Panc1 (cell line): ENCODE measurements around the gene THPO.

ENCODE experiments used
- POLR2AphosphoS5 ChIP-seq: IDR thresholded peaks from 2 replicates; pipeline ENCODE4 v1.6.1; 2012; ENCODE audit warnings: mild to moderate bottlenecking, low read depth, low read length, moderate library complexity
- TCF7L2 ChIP-seq: IDR thresholded peaks from 2 replicates; pipeline ENCODE4 v1.6.1; 2011; ENCODE audit warnings: mild to moderate bottlenecking, low read depth, low read length, inconsistent platforms
- TF ChIP-seq, protein P1 (sequence below): fragments of 450-650 bp; IDR thresholded peaks from 2 replicates; pipeline ENCODE4 v1.5.1; 2017; ENCODE audit warnings: mild to moderate bottlenecking
- TF ChIP-seq, protein P2 (sequence below), 2 experiments: IDR thresholded peaks; 2 replicates each; pipeline ENCODE4 v1.6.1; 2011 to 2012; ENCODE audit warnings: low read depth in 2 of 2, control low read depth in 1 of 2, low read length in 1 of 2, mild to moderate bottlenecking in 1 of 2, moderate library complexity in 1 of 2; ENCODE audit not compliant: insufficient read depth in 1 of 2

DNA sequence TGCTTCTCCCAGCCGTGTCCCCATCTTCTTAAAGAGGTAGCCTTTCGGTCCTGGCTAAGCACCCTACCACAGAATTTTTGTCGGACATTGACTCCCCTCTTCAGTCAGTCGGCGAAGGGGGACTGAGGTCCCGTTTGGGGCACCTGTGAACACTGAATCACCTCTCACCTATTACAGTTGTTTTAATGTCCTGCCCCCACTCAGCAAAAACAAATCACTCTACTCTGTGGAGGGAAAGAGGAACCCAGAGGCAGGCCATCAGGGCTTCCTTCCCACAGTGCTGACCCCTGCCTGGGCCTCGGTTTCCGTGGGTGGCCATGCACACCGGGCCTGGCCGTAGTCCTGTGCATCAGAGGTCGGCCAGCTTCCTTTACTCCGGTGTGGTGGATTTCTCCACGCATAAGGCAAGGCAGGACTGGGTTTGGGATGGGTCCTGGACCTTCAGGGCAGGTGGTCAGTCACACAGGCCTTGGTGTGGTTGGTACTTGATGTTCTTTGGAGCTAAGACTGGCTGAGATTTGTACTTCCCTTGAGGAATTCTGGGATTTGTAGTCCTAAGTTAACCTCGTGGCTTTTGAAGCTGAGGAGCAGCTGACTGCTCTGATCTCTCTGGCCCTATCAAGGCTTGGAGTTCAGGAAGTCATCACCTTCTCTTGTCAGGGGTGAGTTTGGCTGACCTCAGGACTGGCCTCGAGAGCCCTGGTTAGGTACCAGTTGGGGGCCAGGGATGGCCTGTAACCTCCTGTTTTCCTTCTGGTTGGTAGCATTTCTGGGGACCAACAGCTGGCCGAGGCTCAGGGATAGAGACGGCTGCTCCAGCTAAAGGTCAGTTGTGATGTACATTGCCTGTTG, 41.2 kb downstream of the THPO start:
- TF ChIP-seq, protein P1, sequence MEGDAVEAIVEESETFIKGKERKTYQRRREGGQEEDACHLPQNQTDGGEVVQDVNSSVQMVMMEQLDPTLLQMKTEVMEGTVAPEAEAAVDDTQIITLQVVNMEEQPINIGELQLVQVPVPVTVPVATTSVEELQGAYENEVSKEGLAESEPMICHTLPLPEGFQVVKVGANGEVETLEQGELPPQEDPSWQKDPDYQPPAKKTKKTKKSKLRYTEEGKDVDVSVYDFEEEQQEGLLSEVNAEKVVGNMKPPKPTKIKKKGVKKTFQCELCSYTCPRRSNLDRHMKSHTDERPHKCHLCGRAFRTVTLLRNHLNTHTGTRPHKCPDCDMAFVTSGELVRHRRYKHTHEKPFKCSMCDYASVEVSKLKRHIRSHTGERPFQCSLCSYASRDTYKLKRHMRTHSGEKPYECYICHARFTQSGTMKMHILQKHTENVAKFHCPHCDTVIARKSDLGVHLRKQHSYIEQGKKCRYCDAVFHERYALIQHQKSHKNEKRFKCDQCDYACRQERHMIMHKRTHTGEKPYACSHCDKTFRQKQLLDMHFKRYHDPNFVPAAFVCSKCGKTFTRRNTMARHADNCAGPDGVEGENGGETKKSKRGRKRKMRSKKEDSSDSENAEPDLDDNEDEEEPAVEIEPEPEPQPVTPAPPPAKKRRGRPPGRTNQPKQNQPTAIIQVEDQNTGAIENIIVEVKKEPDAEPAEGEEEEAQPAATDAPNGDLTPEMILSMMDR = no peak
- TF ChIP-seq POLR2AphosphoS5 (no peak), TCF7L2 (no peak)
- TF ChIP-seq, protein P2, sequence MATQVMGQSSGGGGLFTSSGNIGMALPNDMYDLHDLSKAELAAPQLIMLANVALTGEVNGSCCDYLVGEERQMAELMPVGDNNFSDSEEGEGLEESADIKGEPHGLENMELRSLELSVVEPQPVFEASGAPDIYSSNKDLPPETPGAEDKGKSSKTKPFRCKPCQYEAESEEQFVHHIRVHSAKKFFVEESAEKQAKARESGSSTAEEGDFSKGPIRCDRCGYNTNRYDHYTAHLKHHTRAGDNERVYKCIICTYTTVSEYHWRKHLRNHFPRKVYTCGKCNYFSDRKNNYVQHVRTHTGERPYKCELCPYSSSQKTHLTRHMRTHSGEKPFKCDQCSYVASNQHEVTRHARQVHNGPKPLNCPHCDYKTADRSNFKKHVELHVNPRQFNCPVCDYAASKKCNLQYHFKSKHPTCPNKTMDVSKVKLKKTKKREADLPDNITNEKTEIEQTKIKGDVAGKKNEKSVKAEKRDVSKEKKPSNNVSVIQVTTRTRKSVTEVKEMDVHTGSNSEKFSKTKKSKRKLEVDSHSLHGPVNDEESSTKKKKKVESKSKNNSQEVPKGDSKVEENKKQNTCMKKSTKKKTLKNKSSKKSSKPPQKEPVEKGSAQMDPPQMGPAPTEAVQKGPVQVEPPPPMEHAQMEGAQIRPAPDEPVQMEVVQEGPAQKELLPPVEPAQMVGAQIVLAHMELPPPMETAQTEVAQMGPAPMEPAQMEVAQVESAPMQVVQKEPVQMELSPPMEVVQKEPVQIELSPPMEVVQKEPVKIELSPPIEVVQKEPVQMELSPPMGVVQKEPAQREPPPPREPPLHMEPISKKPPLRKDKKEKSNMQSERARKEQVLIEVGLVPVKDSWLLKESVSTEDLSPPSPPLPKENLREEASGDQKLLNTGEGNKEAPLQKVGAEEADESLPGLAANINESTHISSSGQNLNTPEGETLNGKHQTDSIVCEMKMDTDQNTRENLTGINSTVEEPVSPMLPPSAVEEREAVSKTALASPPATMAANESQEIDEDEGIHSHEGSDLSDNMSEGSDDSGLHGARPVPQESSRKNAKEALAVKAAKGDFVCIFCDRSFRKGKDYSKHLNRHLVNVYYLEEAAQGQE (IDR thresholded peaks at IDR 0.05; ENCODE audit: insufficient read depth in 1 of 2, low read depth in 2 of 2, low read length in 1 of 2) = no peak
